ENCODE data around the gene ASPSCR1. TPM values are rescaled to one million over a fixed set of nuclear protein-coding genes. Genes with fewer than 3 reads are reported as not detected.

Gene ASPSCR1
- total and polyA plus RNA-seq, 10 of the 15 experiments (the other 5 are each of a cell fraction or from before 2014, with no cell fraction given), result 1.5 to 48.4 (median 25.4) TPM

DNA sequence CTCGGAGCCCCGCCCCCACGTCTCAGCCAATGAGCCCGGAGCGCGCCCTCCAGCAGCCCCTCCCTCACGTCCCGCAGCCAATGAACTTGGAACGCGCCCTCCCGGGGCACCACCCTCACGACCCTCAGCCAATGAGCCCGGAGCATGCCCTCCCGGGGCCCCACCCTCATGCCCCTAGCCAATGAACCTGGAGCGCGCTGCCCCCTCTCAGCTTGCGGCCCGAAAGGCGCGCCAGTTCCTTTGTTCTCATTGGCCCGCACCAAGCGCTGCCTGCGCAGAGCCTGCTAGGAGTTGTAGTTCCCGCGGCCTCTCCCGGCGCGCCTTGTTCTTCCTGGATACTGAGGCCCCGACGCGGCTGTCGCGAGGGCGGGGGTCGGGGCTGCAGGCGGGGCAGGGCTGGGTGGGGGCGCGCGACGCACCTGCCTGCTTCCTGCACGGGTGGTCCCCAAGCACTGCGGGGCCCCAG, 45.6 kb downstream of the ASPSCR1 start, which contains the start of gene LRRC45 (continued):
- TF ChIP-seq, protein P1, sequence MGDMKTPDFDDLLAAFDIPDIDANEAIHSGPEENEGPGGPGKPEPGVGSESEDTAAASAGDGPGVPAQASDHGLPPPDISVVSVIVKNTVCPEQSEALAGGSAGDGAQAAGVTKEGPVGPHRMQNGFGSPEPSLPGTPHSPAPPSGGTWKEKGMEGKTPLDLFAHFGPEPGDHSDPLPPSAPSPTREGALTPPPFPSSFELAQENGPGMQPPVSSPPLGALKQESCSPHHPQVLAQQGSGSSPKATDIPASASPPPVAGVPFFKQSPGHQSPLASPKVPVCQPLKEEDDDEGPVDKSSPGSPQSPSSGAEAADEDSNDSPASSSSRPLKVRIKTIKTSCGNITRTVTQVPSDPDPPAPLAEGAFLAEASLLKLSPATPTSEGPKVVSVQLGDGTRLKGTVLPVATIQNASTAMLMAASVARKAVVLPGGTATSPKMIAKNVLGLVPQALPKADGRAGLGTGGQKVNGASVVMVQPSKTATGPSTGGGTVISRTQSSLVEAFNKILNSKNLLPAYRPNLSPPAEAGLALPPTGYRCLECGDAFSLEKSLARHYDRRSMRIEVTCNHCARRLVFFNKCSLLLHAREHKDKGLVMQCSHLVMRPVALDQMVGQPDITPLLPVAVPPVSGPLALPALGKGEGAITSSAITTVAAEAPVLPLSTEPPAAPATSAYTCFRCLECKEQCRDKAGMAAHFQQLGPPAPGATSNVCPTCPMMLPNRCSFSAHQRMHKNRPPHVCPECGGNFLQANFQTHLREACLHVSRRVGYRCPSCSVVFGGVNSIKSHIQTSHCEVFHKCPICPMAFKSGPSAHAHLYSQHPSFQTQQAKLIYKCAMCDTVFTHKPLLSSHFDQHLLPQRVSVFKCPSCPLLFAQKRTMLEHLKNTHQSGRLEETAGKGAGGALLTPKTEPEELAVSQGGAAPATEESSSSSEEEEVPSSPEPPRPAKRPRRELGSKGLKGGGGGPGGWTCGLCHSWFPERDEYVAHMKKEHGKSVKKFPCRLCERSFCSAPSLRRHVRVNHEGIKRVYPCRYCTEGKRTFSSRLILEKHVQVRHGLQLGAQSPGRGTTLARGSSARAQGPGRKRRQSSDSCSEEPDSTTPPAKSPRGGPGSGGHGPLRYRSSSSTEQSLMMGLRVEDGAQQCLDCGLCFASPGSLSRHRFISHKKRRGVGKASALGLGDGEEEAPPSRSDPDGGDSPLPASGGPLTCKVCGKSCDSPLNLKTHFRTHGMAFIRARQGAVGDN (IDR thresholded peaks at IDR 0.05), result no peak
- TF ChIP-seq HCFC1 (IDR thresholded peaks at IDR 0.05; ENCODE audit: low read length), result peak; percentile 88
- TF ChIP-seq, protein P2, sequence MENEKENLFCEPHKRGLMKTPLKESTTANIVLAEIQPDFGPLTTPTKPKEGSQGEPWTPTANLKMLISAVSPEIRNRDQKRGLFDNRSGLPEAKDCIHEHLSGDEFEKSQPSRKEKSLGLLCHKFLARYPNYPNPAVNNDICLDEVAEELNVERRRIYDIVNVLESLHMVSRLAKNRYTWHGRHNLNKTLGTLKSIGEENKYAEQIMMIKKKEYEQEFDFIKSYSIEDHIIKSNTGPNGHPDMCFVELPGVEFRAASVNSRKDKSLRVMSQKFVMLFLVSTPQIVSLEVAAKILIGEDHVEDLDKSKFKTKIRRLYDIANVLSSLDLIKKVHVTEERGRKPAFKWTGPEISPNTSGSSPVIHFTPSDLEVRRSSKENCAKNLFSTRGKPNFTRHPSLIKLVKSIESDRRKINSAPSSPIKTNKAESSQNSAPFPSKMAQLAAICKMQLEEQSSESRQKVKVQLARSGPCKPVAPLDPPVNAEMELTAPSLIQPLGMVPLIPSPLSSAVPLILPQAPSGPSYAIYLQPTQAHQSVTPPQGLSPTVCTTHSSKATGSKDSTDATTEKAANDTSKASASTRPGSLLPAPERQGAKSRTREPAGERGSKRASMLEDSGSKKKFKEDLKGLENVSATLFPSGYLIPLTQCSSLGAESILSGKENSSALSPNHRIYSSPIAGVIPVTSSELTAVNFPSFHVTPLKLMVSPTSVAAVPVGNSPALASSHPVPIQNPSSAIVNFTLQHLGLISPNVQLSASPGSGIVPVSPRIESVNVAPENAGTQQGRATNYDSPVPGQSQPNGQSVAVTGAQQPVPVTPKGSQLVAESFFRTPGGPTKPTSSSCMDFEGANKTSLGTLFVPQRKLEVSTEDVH (IDR thresholded peaks at IDR 0.05; ENCODE audit: low read depth, partially characterized antibody), result no peak
- TF ChIP-seq MTA3 (IDR thresholded peaks at IDR 0.05; ENCODE audit: borderline replicate concordance, low read length), result no peak
- no peak for TF ChIP-seq ETV6 (conservative IDR thresholded peaks at IDR 0.05 in 1 of 2, IDR thresholded peaks at IDR 0.05 in 1 of 2; ENCODE audit: borderline replicate concordance in 1 of 2, low read depth in 1 of 2)
- TF ChIP-seq, protein P3, sequence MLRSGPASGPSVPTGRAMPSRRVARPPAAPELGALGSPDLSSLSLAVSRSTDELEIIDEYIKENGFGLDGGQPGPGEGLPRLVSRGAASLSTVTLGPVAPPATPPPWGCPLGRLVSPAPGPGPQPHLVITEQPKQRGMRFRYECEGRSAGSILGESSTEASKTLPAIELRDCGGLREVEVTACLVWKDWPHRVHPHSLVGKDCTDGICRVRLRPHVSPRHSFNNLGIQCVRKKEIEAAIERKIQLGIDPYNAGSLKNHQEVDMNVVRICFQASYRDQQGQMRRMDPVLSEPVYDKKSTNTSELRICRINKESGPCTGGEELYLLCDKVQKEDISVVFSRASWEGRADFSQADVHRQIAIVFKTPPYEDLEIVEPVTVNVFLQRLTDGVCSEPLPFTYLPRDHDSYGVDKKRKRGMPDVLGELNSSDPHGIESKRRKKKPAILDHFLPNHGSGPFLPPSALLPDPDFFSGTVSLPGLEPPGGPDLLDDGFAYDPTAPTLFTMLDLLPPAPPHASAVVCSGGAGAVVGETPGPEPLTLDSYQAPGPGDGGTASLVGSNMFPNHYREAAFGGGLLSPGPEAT (IDR thresholded peaks at IDR 0.05; ENCODE audit: low read depth), result no peak
- peak; percentile 84 for TF ChIP-seq SIX5 (IDR thresholded peaks at IDR 0.05; ENCODE audit: low read depth, low read length, severe bottlenecking)
- TF ChIP-seq BACH1 (IDR thresholded peaks at IDR 0.05; ENCODE audit: borderline replicate concordance), result no peak
- no peak for TF ChIP-seq TAF1 (IDR thresholded peaks at IDR 0.05; ENCODE audit: borderline replicate concordance, low read depth, low read length)
- TF ChIP-seq, protein P4, sequence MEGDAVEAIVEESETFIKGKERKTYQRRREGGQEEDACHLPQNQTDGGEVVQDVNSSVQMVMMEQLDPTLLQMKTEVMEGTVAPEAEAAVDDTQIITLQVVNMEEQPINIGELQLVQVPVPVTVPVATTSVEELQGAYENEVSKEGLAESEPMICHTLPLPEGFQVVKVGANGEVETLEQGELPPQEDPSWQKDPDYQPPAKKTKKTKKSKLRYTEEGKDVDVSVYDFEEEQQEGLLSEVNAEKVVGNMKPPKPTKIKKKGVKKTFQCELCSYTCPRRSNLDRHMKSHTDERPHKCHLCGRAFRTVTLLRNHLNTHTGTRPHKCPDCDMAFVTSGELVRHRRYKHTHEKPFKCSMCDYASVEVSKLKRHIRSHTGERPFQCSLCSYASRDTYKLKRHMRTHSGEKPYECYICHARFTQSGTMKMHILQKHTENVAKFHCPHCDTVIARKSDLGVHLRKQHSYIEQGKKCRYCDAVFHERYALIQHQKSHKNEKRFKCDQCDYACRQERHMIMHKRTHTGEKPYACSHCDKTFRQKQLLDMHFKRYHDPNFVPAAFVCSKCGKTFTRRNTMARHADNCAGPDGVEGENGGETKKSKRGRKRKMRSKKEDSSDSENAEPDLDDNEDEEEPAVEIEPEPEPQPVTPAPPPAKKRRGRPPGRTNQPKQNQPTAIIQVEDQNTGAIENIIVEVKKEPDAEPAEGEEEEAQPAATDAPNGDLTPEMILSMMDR (IDR thresholded peaks at IDR 0.05 in 2 of 3, conservative IDR thresholded peaks at IDR 0.05 in 1 of 3; ENCODE audit: control insufficient read depth in 2 of 3, extremely low read depth in 1 of 3, insufficient read depth in 1 of 3, low read depth in 3 of 3, low read length in 3 of 3), result no peak
- TF ChIP-seq CBX3 (IDR thresholded peaks at IDR 0.05; ENCODE audit: borderline replicate concordance, low read depth), result no peak
- TF ChIP-seq SUPT20H (IDR thresholded peaks at IDR 0.05; ENCODE audit: borderline replicate concordance, control insufficient read depth, low read depth, low read length), result no peak
- TF ChIP-seq EZH2 (IDR thresholded peaks at IDR 0.05; ENCODE audit: borderline replicate concordance, control insufficient read depth, low read depth, low read length), result no peak
- no peak for TF ChIP-seq SIN3A (IDR thresholded peaks at IDR 0.05; ENCODE audit: low read depth, low read length)
- no peak for TF ChIP-seq ZNF207 (IDR thresholded peaks at IDR 0.05; ENCODE audit: borderline replicate concordance)
- TF ChIP-seq NRF1 (conservative IDR thresholded peaks at IDR 0.05; ENCODE audit: low read depth, low read length), result 0 out of 2 replicates have a peak, but pooled peaks have one; percentile 22
- TF ChIP-seq PML (IDR thresholded peaks at IDR 0.05; ENCODE audit: low read length), result no peak
- TF ChIP-seq EP300 (IDR thresholded peaks at IDR 0.05; ENCODE audit: borderline replicate concordance in 1 of 2, control insufficient read depth in 1 of 2, low read depth in 2 of 2, low read length in 2 of 2), result no peak
